CMK (cell line): ENCODE results near the gene CHST11.
"Not testable (repeated sequence)": the region's sequence is repeated elsewhere in the genome, so short reads cannot be mapped to it uniquely, and the experiment has no call there.

Source experiments
- DNase-seq: peaks from one replicate; pipeline ENCODE4 v3.0.0-alpha.2; 2010; ENCODE audit warnings: low read depth

The CHST11 gene

GRCh38 chr12:104741497-104742367, 285.0 kb downstream of the CHST11 start:
- DNase-seq = no peak

DNA sequence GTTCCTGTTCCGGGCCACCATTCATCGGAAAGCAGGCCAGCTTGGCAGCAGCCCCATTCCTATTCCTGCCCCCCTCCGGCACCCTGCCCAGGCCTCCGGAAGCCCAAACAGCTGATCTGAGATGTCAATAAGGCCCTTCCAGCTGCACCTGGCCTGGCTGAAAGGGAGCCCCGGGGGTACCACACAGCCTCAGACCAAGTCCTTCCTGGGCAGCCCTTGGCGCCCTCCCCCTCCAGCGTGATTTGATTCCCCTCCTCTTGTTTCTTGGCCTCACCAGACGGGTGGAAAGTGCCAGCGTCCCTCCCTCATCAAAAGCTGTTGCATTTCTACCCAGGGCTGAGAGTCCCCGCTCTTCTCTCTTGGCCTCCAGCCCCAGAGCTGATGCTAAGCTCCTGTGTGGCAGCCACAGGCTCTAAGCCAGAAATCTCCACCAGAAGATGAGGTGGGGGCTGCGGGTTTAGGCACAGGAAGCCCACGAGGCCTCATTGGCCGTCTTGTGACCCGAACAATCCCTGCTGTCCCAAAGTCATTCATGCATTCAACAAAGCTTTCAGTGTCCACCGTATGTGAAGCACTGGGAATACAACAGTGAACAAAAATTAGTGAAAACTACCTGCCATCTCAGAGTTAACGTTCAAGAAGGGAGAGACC, 285.9 kb downstream of the CHST11 start:
- no peak for DNase-seq

GRCh38 chr12:104743202-104743580, 286.4 kb downstream of the CHST11 start:
- DNase-seq = no peak

- DNase-seq = not testable (repeated sequence)
Observed at GRCh38 chr12:104743753-104744548, 287.2 kb downstream of the CHST11 start.

GRCh38 chr12:104746467-104747088, 289.8 kb downstream of the CHST11 start:
- DNase-seq = no peak

GRCh38 chr12:104747330-104747729, 290.6 kb downstream of the CHST11 start:
- no peak for DNase-seq

DNA sequence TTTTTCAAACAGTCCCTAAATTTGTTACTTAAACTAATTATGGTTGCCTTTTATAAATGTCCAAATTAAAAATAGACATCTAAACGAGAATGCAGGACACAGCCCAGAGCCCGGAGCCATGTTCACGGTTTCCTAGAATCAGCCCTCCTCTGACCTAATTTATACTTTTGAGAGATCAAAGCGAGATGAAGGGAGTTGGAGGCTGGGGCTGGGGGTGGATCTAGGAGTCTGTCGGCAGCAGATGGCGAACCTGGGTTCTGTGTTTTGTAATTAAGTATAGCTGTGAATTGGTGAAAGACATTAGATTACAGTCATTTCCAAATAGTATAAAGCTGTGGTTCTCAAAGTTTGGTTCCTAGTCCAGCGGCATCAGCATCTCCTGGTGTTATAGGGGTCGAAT, 291.2 kb downstream of the CHST11 start:
- no peak for DNase-seq

GRCh38 chr12:104748356-104748755, 291.6 kb downstream of the CHST11 start:
- no peak for DNase-seq

GRCh38 chr12:104748790-104749189, 292.0 kb downstream of the CHST11 start:
- DNase-seq = no peak

DNA sequence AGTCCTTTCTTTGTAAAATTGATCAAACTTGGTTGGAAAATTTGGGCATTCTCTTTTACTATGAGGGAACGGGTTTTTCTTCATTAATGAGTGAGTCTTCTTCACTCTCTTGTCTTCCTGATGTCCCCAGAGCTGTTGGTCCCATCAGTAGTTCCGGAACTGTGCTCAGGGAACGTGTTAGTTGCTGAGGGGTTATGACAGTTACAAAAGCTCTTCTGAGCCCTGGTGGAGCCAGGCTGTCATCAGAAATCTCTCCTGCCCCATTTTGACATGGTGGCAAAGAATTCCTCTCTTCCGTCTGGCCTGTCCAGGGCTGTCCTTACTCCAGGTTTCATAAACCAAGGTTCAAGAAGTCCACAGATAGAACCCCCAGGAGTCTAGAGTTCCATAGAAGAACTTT, 292.8 kb downstream of the CHST11 start:
- no peak for DNase-seq

DNA sequence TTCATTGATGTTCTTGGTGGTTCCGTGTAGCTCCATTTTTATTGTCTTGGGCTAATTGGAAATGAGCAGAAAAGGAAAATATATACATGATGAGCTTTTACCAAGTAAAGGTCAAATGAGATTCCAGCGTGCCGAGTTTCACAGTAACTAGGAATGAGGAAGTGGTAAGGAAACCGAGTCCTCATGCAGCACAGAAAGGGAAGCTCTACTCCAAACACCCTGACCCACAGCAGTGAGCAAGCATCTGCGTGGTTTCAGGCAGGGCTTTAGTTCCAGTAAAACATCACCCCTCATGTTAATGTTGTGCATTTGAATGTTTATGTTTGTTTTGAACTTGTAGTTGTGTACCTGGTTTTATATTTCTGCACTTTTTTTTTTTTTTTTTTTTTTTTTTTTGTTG, 293.3 kb downstream of the CHST11 start:
- no peak for DNase-seq

DNA sequence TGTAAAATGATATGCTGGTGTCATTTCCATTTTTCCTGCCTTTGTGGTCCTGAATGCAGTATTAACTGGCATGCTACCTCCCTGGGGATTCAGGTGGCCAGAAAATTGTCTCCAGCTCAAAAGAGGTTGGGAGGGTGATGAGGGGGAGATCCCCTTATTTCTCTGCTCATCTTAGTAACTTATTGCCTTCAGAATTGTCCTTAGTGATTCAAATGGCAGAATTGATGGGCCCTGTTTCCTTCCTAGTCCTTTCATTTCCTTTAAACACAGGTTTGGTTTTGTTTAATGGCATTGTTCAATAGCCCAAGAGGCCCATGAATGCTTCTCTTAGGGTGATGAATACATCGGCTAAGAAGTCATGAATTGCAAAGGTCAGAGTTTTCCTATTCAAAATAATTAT, 294.4 kb downstream of the CHST11 start:
- no peak for DNase-seq

DNA sequence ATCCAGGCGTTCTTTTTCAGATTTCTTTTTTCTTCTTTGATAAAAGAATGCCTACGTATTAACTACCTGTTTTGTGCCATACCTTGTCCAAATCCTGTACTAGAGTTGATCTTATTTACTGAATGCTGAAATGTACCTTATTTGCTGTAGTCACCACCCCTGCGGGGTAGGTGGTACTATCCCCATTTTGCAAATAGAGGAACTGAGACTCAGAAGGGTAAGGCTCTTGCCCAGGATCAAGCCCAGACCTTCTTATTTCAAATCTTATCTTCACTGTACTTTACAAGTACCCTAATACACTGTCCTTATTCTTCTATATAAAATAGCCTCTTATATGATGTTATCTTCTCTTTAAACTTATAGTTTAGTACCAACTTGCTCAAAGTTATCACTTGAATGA, 294.8 kb downstream of the CHST11 start:
- DNase-seq = no peak

DNA sequence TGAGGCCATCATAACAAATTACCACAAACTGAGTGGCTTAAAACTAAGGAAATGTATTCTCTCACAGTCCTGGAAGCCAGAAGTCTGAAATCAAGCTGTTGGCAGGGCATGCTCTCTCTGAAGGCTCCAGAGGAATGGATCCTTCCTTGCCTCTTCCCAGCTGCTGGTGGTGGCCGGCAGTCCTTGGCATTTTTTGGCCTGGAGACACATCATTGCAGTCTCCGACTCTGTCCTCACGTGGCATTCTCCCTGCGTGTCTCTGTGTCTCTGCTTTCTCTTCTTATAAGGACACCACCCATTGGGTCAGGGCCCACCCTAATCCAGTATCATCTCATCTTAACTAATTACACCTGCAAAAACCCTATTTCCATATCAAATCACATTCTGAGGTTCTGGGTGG, 295.3 kb downstream of the CHST11 start:
- no peak for DNase-seq

GRCh38 chr12:104752881-104753280, 296.1 kb downstream of the CHST11 start:
- no peak for DNase-seq

- no peak for DNase-seq
Observed at GRCh38 chr12:104756901-104757300, 300.2 kb downstream of the CHST11 start.

- DNase-seq = no peak
Observed at GRCh38 chr12:104758771-104759170, 302.0 kb downstream of the CHST11 start.

DNA sequence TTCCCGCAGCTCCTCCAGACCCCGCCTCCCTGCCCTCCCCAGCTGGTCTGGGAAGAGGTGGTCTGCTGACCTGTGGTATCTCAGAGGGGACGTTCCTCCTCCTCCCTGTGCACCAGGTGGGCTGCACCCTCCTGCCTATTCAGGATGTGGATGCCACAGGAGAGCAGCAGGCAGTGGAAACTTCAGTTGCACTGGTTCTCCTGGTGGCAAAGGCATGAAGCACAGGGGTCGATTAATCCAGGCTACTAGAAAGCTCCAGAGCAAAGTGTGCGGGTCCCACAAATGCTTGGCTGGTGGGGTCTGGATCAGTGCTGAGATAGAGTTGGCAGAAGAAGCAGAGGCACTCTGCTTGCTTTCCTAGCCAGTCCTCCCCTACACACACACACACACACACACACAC, 304.3 kb downstream of the CHST11 start:
- no peak for DNase-seq

DNA sequence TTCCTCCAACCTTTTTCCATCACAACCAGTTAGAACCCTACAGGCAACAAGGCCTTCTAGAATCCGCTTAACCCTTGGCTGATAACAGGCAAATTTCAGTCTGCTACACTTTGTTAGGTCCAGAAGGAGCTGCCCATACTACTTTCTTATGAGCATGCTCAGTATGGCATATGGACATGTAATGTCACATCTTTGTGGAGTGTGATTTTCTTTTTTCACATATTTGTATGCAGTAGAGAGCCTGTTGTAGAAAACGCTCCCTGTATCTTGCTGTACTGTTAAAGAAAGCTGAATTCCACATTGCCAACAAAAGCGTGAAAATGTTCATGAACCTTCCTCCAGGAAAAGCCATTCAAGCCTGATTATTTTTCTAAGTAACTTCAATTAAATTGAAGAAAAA, 304.9 kb downstream of the CHST11 start:
- no peak for DNase-seq

GRCh38 chr12:104763168-104763805, 306.5 kb downstream of the CHST11 start:
- DNase-seq = no peak

DNA sequence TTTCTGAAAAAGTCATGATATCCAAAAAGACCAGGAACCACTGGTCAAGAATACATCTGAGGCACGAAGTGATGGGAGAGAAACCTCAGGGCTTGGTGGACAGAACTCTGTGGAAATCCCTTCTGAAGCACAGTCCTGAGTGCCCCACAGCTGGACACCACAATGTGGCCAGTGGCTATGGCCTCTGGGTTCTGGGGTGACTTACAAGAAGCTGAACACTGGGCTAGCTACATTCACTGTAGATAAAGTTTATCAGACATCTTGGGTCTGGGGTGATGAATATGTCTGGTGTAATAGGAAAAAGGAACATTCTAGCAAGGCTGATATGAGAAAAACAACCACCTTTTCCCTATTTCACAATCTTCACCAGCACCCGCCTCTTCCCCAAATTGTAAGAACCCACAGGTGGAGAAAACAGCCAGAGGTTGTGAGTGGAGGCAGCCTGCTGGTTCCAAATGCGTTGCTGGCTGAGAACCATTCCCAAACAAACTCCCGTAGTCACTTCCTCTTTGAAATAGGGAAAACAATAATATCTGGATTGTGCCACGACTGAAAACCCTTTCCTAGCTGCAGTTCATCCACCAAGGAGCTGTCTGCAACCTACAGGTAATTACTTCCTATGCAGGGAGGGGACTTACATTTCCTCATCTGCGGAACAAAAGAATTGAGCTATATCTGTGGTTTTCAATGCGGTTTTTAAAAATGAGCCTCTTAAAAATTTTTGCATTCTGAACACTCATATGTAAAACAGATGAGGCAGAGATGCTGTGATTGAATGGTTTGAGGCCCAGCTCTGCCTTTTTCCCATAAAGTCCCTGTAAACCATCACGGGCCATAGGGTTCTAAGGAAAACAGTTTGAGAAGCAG, 307.7 kb downstream of the CHST11 start:
- DNase-seq = no peak
